T-helper 1 cell treated with Interleukin-12 subunit alpha and Interleukin-12 subunit beta and Interleukin-4 antibody, amounts not matched to agents 30 ng/mL and 1 ng/mL, for 36 hours (primary cell): ENCODE measurements around the gene SSTR4. TPM values are rescaled to one million over a fixed set of nuclear protein-coding genes. Genes with fewer than 3 reads are reported as not detected.

ENCODE experiments used
- intact Hi-C: fragments of 100-400 bp; cut with micrococcal nuclease; formaldehyde crosslinking; loops from one replicate; pipeline ENCODE4 v1.15.1; 2024
- total RNA-seq: library from RNA; stranded (reverse); gene quantifications from 2 replicates; pipeline ENCODE4 v1.2.3, GENCODE V29; 2022

SSTR4 gene
- total RNA-seq, 1 donor from 2014 or later, result not detected

- intact Hi-C loops, result loop anchor here (10.0 kb wide), 1 partner anchor 65 kb away; no protein-coding TSS in a partner anchor
Measured at GRCh38 chr20:23039885-23040508, 4.9 kb downstream of the SSTR4 start.

DNA sequence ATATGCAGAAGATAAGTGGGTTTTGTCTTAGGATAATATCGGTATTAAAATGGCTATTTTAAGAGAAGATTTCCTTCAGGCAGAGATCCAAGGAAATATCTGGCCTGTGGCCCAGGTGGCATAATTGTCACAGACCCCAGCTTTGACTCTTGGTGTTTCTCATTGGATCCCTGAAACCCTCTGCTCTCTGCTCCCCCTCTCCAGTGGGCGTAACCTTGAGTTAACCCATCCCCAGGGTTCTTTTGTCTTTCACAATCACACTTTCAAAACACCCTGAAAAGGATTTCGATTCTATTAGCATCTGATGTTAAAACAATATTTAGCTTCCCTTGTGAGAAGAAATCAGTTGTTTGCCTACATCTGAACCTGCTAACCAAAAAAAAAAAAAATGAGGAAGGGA is 7.2 kb downstream of the SSTR4 start:
- intact Hi-C loops, result no loop called here

GRCh38 chr20:23043376-23043775 is 8.3 kb downstream of the SSTR4 start:
- intact Hi-C loops, result no loop called here

DNA sequence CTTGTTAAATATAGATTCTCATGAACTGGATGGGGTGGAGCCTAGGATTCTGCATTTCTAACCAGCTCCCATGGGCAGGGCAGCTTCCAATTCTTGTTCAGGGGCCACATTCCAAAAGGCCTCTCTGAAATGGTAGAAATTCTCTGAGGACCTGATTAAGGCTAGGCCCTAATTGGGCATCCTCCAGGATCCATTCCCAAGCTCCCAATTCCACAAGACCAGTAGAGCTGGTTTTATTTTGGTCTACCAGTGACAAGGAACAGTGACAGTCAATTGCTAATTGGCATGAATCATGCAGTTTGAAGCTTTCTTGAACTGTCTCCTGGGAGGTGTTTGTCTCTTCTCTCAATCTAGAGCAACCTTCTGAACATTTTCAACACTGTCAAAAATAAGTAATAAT is 11.3 kb downstream of the SSTR4 start:
- intact Hi-C loops, result loop anchor here (5.0 kb wide), 1 partner anchor 96 kb away; no protein-coding TSS in a partner anchor

GRCh38 chr20:23047001-23047737 is 12.1 kb downstream of the SSTR4 start:
- intact Hi-C loops, result loop anchor here (5.0 kb wide), 1 partner anchor 95 kb away; no protein-coding TSS in a partner anchor

DNA sequence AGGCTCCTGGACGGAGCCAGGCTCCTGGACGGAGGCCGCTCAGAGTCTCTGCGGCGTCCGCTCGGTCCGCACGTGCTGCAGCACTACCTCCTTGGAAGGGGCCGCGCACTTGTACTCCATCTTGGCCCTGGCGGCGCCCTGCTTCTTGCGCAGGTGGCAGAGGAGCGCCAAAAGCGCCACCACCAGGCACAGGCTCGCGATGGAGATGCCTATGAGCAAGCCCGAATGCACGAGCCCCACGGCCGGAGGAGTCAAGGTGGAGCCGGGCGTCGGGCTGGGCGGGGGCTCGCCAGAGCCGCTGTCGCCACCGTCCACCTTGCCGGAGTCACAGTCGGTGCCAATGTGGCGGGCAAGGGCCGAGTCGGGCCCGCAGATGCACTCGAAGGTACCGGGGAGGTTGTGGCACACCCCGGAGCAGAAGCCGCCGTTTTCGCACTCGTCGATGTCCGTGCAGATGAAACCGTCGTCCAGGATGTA is 12.7 kb downstream of the SSTR4 start:
- intact Hi-C loops, result loop anchor here (2.0 to 5.0 kb wide), 2 partner anchors 95 to 357 kb away; no protein-coding TSS in a partner anchor

DNA sequence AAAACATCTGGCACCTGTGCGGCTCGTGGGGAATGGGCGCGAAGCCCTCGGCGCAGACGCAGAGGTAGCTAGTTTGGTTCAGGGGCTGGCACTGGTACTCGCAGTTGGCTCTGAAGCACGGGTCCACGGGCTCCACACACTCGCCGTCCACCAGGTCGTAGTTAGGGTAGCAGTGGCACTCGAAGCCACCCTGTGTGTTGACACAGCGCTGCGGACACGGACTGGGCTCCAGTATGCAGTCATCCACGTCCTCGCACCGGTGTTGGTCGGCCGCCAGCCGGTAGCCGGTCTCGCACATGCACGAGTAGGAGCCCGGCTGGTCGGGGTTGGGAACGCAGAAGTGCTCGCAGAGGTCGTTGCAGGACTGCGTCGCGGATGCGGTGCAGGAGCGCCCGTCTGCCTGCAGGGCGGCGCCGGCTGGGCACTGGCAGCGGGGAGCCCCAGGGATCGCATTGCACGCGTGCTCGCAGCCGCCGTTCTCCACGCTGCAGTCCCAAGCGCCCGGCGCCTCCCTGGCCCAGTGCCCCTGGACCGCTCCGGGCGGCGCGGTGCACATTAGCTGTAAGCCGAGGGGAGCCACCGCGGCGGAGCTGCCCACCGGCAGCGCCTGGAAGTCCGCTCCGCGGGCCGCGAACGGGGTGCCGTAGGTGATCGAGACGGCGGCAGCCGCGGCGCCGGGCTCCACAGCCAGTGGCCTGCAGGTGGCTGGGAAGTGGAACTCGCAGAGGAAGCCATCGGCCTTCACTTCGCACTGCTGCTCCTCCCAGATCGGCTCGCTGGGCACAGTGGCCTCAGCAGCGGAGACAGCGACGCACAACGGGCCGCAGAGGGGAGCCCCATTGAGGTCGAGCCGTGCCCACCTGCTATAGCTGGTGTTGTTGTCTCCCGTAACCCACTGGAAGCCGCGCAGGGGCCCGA is 13.4 kb downstream of the SSTR4 start:
- intact Hi-C loops, result loop anchor here (2.0 to 5.0 kb wide), 2 partner anchors 94 to 358 kb away; no protein-coding TSS in a partner anchor

GRCh38 chr20:23049201-23050075 is 14.3 kb downstream of the SSTR4 start, which contains the start of gene THBD:
TSS of gene THBD (minus strand) at chr20:23049672. CDS start at chr20:23049504, 168 bp downstream.
- intact Hi-C loops, result loop anchor here (1.0 to 10.0 kb wide), 5 partner anchors 93 to 359 kb away; no protein-coding TSS in a partner anchor

DNA sequence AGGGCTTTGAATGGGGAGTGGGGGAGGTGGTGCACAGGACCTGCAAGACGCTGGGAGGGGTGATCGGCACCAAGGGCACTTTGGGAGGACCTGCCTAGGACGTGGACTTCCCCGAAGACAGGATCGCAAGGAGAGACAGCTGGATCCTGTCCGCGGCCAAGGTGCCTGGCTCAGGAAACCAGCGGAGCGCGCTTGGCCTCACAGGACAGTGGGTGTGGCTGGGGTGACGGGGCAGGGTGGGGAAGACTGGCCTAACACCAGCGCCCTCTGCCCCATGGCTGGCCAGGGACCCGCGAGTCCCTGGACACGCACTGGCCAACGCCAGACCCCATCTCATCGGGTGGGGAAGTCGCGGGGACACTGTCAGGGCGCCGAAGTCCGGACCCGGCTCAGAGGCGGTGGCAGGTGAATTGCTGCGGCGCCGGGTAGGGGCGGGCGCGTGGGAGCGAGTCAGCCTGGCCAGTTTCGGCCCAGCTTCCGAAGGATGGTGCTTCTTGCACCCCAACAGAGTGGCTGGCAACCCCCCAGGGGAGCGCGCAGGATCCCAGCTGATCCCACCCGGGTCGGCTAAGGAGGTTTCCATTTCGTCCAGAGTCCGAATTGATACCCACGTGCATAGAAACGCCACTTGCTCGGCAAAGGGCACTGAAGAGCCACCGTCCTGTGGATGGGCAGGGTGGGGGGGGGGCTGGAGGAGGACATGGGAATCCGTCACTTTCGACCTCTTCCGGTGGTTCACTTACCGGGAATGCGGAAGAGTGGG is 15.1 kb downstream of the SSTR4 start:
- intact Hi-C loops, result loop anchor here (1.0 to 10.0 kb wide), 3 partner anchors 145 to 292 kb away; no protein-coding TSS in a partner anchor

DNA sequence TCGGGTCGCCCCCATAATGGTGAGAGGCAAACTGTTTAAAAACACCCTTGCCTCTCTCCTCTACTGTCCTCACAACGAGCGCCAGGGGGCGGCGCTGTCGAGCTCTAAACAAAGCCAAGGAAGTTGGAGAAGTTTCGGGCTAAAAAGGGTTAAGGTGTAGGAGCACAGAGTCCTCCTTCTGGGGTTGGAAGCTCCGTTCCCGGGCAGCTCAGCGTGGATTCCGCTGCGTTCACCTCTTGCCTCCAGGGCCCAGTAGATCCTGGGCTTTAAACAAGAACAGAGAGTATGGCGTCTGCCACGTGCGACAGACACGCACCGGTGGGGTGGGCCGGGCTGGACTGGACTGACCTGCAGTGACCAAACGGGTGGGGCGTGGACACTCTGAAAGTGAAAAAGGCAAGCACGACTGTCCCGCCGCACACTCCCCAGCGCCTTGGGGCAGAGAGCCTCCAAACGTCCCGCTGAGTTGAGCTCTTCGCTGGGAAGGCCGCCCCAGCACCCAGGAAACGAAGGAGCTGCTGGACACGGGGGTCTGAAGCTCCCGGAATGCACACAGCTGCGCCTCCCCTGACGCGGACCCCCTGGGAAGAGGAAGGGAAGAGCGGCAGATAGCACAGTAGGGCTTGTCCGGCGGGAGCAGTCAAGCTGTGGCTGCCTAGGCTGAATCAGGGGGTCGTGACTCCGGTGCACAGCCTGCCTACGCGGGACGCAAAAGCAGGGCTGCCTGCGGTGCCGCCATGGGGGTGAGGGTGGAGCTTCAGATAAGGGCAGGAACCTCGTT is 15.9 kb downstream of the SSTR4 start:
- intact Hi-C loops, result loop anchor here (1.0 to 10.0 kb wide), 3 partner anchors 144 to 291 kb away; no protein-coding TSS in a partner anchor

DNA sequence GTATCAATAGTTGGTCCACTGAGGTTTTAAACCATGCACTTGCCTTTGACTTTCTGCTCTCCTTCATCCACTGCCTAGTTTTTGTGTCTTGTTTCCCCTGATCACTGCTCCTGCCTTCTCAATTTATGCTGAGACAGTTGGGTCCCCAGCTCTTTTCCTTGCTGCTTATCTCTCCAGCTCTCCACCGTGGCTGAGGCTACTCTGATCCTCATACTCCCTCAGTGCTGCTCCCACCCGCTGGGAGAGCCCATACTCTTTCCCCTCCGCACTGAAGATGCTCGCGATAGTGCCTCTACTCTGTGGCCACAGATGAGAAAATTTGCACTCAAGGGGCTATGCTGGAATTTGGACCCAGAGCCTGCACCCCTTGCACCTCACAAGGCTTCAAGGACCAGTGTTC is 17.8 kb downstream of the SSTR4 start:
- intact Hi-C loops, result loop anchor here (5.0 to 10.0 kb wide), 2 partner anchors 142 to 289 kb away; no protein-coding TSS in a partner anchor

- intact Hi-C loops, result loop anchor here (10.0 kb wide), 1 partner anchor 137 kb away; no protein-coding TSS in a partner anchor
Measured at GRCh38 chr20:23058240-23058639, 23.1 kb downstream of the SSTR4 start.

- intact Hi-C loops, result loop anchor here (10.0 kb wide), 1 partner anchor 136 kb away; no protein-coding TSS in a partner anchor
Measured at GRCh38 chr20:23059001-23059400, 23.9 kb downstream of the SSTR4 start.

- intact Hi-C loops, result loop anchor here (10.0 kb wide), 1 partner anchor 135 kb away; no protein-coding TSS in a partner anchor
Measured at GRCh38 chr20:23059846-23060245, 24.7 kb downstream of the SSTR4 start.

GRCh38 chr20:23060629-23061028 is 25.5 kb downstream of the SSTR4 start:
- intact Hi-C loops, result no loop called here

GRCh38 chr20:23061262-23061661 is 26.1 kb downstream of the SSTR4 start:
- intact Hi-C loops, result no loop called here

GRCh38 chr20:23061734-23062561 is 26.8 kb downstream of the SSTR4 start:
- intact Hi-C loops, result no loop called here
